ENCODE results near the gene B2M.

Gene B2M

GRCh38 chr15:44705986-44706385, 5.3 kb upstream of the B2M start:
- Histone ChIP-seq H3K9me3 (ENCODE audit: insufficient read depth, low read depth, low read length) (no peaks in the 10 kb centered on the region), H3K9ac (ENCODE audit: low read depth, low read length) (no peak overlapping the region), H3K4me1 (ENCODE audit: insufficient read depth, low read length) (no peaks in the 10 kb centered on the region), H3K27ac (ENCODE audit: low read depth, low read length) (no peak overlapping the region), H3K27me3 (ENCODE audit: insufficient read depth, low read length) (no peaks in the 10 kb centered on the region), H3K36me3 (ENCODE audit: insufficient read depth, low read length) (no peaks in the 10 kb centered on the region), H3K4me3 (ENCODE audit: low read length) (no peak overlapping the region)
- 82% methylated on average over 1 of the region's 1 CpG for WGBS

- no peaks in the 10 kb centered on the region for H3K4me1 ChIP-seq (ENCODE audit: insufficient read depth, low read length)
- H3K27ac ChIP-seq (ENCODE audit: low read depth, low read length), result no peak overlapping the region
- no peak overlapping the region for H3K9ac ChIP-seq (ENCODE audit: low read depth, low read length)
- H3K27me3 ChIP-seq (ENCODE audit: insufficient read depth, low read length), result no peaks in the 10 kb centered on the region
- no peak overlapping the region for H3K4me3 ChIP-seq (ENCODE audit: low read length)
- H3K36me3 ChIP-seq (ENCODE audit: insufficient read depth, low read length), result no peaks in the 10 kb centered on the region
- no peaks in the 10 kb centered on the region for H3K9me3 ChIP-seq (ENCODE audit: insufficient read depth, low read depth, low read length)
- 91% methylated on average over 2 of the region's 2 CpGs for WGBS
Observed at GRCh38 chr15:44706401-44706800, 4.9 kb upstream of the B2M start.

GRCh38 chr15:44706946-44707636, 4.2 kb upstream of the B2M start:
- H3K4me3 ChIP-seq (ENCODE audit: low read length), result no peak overlapping the region
- WGBS, result 90% methylated on average over 2 of the region's 2 CpGs
- no peak overlapping the region for H3K9ac ChIP-seq (ENCODE audit: low read depth, low read length)
- H3K27me3 ChIP-seq (ENCODE audit: insufficient read depth, low read length), result peaks cover 6% of the 10 kb centered on the region
- H3K27ac ChIP-seq (ENCODE audit: low read depth, low read length), result no peak overlapping the region
- H3K9me3 ChIP-seq (ENCODE audit: insufficient read depth, low read depth, low read length), result no peaks in the 10 kb centered on the region
- H3K36me3 ChIP-seq (ENCODE audit: insufficient read depth, low read length), result no peaks in the 10 kb centered on the region
- no peaks in the 10 kb centered on the region for H3K4me1 ChIP-seq (ENCODE audit: insufficient read depth, low read length)

GRCh38 chr15:44710236-44711095, 851 bp upstream of the B2M start:
- 54% methylated on average over 9 of the region's 11 CpGs for WGBS
- Histone ChIP-seq H3K36me3 (ENCODE audit: insufficient read depth, low read length) (peaks cover 2% of the 10 kb centered on the region), H3K9me3 (ENCODE audit: insufficient read depth, low read depth, low read length) (no peaks in the 10 kb centered on the region), H3K27me3 (ENCODE audit: insufficient read depth, low read length) (peaks cover 16% of the 10 kb centered on the region), H3K4me3 (ENCODE audit: low read length) (peak overlapping the region; percentile 81), H3K4me1 (ENCODE audit: insufficient read depth, low read length) (no peaks in the 10 kb centered on the region), H3K9ac (ENCODE audit: low read depth, low read length) (peak overlapping the region; percentile 72), H3K27ac (ENCODE audit: low read depth, low read length) (peak overlapping the region; percentile 59; the same call in 1 of the 2 replicates)

- peak overlapping the region; percentile 81 for H3K4me3 ChIP-seq (ENCODE audit: low read length)
- peaks cover 16% of the 10 kb centered on the region for H3K27me3 ChIP-seq (ENCODE audit: insufficient read depth, low read length)
- peak overlapping the region; percentile 67 for H3K9ac ChIP-seq (ENCODE audit: low read depth, low read length)
- H3K27ac ChIP-seq (ENCODE audit: low read depth, low read length), result peak overlapping the region; percentile 36; the same call in 1 of the 2 replicates
- no peaks in the 10 kb centered on the region for H3K4me1 ChIP-seq (ENCODE audit: insufficient read depth, low read length)
- H3K9me3 ChIP-seq (ENCODE audit: insufficient read depth, low read depth, low read length), result no peaks in the 10 kb centered on the region
- peaks cover 15% of the 10 kb centered on the region for H3K36me3 ChIP-seq (ENCODE audit: insufficient read depth, low read length)
- 3% methylated on average over 46 of the region's 46 CpGs for WGBS
Observed at GRCh38 chr15:44711743-44712345, 527 bp downstream of the B2M start.

GRCh38 chr15:44712346-44713005, 1.2 kb downstream of the B2M start:
- H3K27me3 ChIP-seq (ENCODE audit: insufficient read depth, low read length), result peaks cover 16% of the 10 kb centered on the region
- H3K4me3 ChIP-seq (ENCODE audit: low read length), result peak overlapping the region; percentile 81
- H3K27ac ChIP-seq (ENCODE audit: low read depth, low read length), result no peak overlapping the region
- 80% methylated on average over 24 of the region's 24 CpGs for WGBS
- peaks cover 22% of the 10 kb centered on the region for H3K36me3 ChIP-seq (ENCODE audit: insufficient read depth, low read length)
- H3K9me3 ChIP-seq (ENCODE audit: insufficient read depth, low read depth, low read length), result no peaks in the 10 kb centered on the region
- no peaks in the 10 kb centered on the region for H3K4me1 ChIP-seq (ENCODE audit: insufficient read depth, low read length)
- H3K9ac ChIP-seq (ENCODE audit: low read depth, low read length), result no peak overlapping the region

GRCh38 chr15:44713006-44713966, 2.0 kb downstream of the B2M start:
- Histone ChIP-seq H3K9ac (ENCODE audit: low read depth, low read length) (no peak overlapping the region), H3K36me3 (ENCODE audit: insufficient read depth, low read length) (peaks cover 30% of the 10 kb centered on the region), H3K9me3 (ENCODE audit: insufficient read depth, low read depth, low read length) (no peaks in the 10 kb centered on the region), H3K4me1 (ENCODE audit: insufficient read depth, low read length) (no peaks in the 10 kb centered on the region), H3K27me3 (ENCODE audit: insufficient read depth, low read length) (peaks cover 16% of the 10 kb centered on the region), H3K4me3 (ENCODE audit: low read length) (no peak overlapping the region), H3K27ac (ENCODE audit: low read depth, low read length) (no peak overlapping the region)
- 95% methylated on average over 4 of the region's 5 CpGs for WGBS

GRCh38 chr15:44715142-44715796, 4.0 kb downstream of the B2M start:
- no peak overlapping the region for H3K4me3 ChIP-seq (ENCODE audit: low read length)
- peaks cover 16% of the 10 kb centered on the region for H3K27me3 ChIP-seq (ENCODE audit: insufficient read depth, low read length)
- no peaks in the 10 kb centered on the region for H3K9me3 ChIP-seq (ENCODE audit: insufficient read depth, low read depth, low read length)
- H3K9ac ChIP-seq (ENCODE audit: low read depth, low read length), result no peak overlapping the region
- no peak overlapping the region for H3K27ac ChIP-seq (ENCODE audit: low read depth, low read length)
- no peaks in the 10 kb centered on the region for H3K4me1 ChIP-seq (ENCODE audit: insufficient read depth, low read length)
- H3K36me3 ChIP-seq (ENCODE audit: insufficient read depth, low read length), result peaks cover 31% of the 10 kb centered on the region
- WGBS, result 93% methylated on average over 6 of the region's 6 CpGs

- peaks cover 16% of the 10 kb centered on the region for H3K27me3 ChIP-seq (ENCODE audit: insufficient read depth, low read length)
- no peak overlapping the region for H3K27ac ChIP-seq (ENCODE audit: low read depth, low read length)
- WGBS, result 92% methylated on average over 1 of the region's 2 CpGs
- H3K36me3 ChIP-seq (ENCODE audit: insufficient read depth, low read length), result peaks cover 31% of the 10 kb centered on the region
- H3K9me3 ChIP-seq (ENCODE audit: insufficient read depth, low read depth, low read length), result no peaks in the 10 kb centered on the region
- no peak overlapping the region for H3K4me3 ChIP-seq (ENCODE audit: low read length)
- H3K4me1 ChIP-seq (ENCODE audit: insufficient read depth, low read length), result no peaks in the 10 kb centered on the region
- H3K9ac ChIP-seq (ENCODE audit: low read depth, low read length), result no peak overlapping the region
Observed at GRCh38 chr15:44715797-44716334, 4.5 kb downstream of the B2M start.

Measured in HUES64 (cell line).